ENCODE data around the gene SLBP.

GRCh38 chr4:1708581-1708980, 3.5 kb downstream of the SLBP start:
- no peak for TF ChIP-seq CTCF (IDR thresholded peaks at IDR 0.05)
- TF ChIP-seq POLR2AphosphoS5 (IDR thresholded peaks at IDR 0.05; ENCODE audit: low read depth, low read length): no peak
- TF ChIP-seq REST (IDR thresholded peaks at IDR 0.05; ENCODE audit: insufficient read depth in 1 of 2, low read depth in 2 of 2, low read length in 1 of 2): no peak
